GM12874 (cell line): ENCODE data around the gene SHISA9.

Experiments
- CTCF ChIP-seq: IDR thresholded peaks from 2 replicates; pipeline ENCODE4 v1.5.1; 2011; ENCODE audit warnings: low read depth, mild to moderate bottlenecking, control low read depth, low read length, moderate library complexity; ENCODE audit not compliant: insufficient read depth

SHISA9 gene

GRCh38 chr16:13118091-13118490, 216.7 kb downstream of the SHISA9 start:
- TF ChIP-seq CTCF: no peak

DNA sequence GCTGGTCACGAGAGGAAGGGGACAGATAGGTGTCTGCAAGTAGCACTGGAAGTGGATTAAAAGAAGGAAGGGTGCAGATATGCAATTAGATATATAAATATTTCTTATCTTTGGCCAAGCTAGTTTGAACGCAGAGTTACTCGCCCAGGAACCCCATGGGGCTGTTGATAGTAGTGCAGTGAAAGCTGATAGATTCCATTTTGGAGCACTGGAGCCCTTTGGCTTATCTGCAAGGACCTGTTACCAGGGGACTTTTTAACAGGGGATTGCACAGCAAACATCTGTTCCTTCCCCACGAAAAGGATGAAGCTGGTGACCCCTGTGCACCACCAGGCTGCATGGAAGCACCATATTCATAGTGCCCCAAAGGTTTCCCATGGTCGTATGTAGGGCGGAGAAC, 218.7 kb downstream of the SHISA9 start:
- TF ChIP-seq CTCF: no peak

GRCh38 chr16:13120557-13120956, 219.2 kb downstream of the SHISA9 start:
- no peak for TF ChIP-seq CTCF

- TF ChIP-seq CTCF: no peak
These were observed 222.6 kb downstream of the SHISA9 start for GRCh38 chr16:13123991-13124390.

DNA sequence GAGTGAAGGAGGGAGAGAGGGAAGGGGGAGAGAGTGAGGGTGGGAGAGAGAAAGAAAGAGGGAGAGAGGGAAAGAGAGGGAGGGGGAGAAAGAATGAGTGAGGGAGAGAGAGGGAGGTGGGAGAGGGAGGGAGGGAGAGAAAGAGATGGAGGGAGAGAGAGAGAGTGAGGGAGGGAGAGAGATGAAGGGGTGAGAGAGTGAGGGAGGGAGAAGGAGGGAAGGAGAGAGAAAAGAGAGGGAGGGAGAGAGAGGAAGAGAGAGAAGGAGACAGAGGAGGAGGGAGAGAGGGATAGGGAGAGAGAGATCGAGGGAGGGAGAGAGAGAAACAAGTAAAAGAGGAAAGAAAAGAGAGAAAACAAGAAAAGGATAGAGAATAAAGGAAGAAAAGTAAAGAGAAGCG, 225.7 kb downstream of the SHISA9 start:
- TF ChIP-seq CTCF: no peak

DNA sequence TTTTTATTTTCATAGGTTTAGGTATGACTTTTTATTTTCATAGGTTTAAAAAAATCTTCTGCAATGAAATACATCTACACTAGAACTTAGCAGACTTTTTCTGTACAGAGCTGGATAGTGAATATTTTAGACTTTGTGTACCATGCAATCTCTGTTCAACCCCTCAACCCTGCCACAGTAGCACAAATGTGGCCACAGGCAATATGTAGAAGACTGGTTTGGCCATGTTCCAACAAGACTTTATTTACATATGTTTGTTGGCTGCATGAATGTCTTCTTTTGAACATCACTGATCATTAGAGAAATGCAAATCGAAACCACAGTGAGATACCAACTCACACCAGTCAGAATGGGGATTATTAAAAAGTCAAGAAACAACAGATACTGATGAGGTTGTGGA, 229.2 kb downstream of the SHISA9 start:
- TF ChIP-seq CTCF: no peak

DNA sequence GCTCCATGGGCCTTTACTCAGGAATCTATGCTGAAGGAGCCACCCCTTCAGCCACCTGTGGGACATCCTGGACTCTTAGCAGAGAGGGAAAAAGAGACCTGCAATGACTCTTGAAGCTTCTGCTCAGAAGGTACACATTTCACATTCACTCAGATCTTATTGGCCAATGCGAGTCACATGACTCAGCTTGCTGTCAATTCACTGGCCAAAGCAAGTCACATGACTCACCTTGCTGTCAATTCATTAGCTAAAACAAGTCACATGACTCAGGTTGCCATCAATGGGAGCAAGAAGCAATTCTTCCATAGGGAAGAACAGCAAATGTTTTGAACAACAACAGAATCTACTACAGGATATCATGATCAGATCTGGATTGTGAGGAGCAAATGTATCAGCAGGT, 233.4 kb downstream of the SHISA9 start:
- no peak for TF ChIP-seq CTCF

DNA sequence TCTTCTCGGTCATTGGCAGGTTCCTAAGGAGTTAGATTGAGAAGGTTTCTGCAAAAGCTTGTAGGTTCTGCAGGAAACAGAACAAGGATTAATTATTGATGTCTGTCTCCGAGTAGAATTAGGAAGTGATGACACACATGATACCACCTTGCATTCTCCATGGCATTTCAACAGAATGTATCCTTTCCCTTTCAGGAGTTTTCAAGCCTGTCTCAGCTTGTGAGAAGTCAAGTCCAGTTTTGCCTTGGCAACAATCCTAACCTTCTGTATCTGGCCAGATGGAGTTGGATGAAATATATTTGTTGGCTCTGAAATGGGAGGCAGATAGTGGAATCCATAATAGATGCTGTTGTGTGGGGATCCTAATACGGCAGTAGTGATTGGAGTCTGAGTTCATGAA, 235.5 kb downstream of the SHISA9 start:
- TF ChIP-seq CTCF: no peak
